ENCODE measurements around the gene SPDYE16.
A peak's percentile ranks its signal among the peaks of the same experiment; 100 is the strongest.
"Not testable (repeated sequence)": the region's sequence is repeated elsewhere in the genome, so short reads cannot be mapped to it uniquely, and the experiment has no call there.

SPDYE16 gene

GRCh38 chr7:76543197-76543596 is at the start of gene SPDYE16:
Gene SPDYE16 (minus strand): TSS chr7:76543297. CDS start chr7:76541459, 1,838 bp downstream.
- H3K27ac ChIP-seq = not testable (repeated sequence)

GRCh38 chr7:76592694-76593093 is 49.6 kb upstream of the SPDYE16 start:
- not testable (repeated sequence) for H3K27ac ChIP-seq

GRCh38 chr7:76591602-76592304 is 48.7 kb upstream of the SPDYE16 start:
- H3K27ac ChIP-seq = not testable (repeated sequence)

GRCh38 chr7:76591033-76591432 is 47.9 kb upstream of the SPDYE16 start:
- H3K27ac ChIP-seq = not testable (repeated sequence)

GRCh38 chr7:76588586-76588985 is 45.5 kb upstream of the SPDYE16 start:
- H3K27ac ChIP-seq = not testable (repeated sequence)

- H3K27ac ChIP-seq = not testable (repeated sequence)
These were observed 43.7 kb upstream of the SPDYE16 start for GRCh38 chr7:76586585-76587315.

GRCh38 chr7:76583636-76584281 is 40.7 kb upstream of the SPDYE16 start:
- H3K27ac ChIP-seq = not testable (repeated sequence)

- not testable (repeated sequence) for H3K27ac ChIP-seq
These were observed 39.9 kb upstream of the SPDYE16 start for GRCh38 chr7:76582848-76583631.

- H3K27ac ChIP-seq = not testable (repeated sequence)
These were observed 33.0 kb upstream of the SPDYE16 start for GRCh38 chr7:76575919-76576655.

- H3K27ac ChIP-seq = not testable (repeated sequence)
These were observed 32.3 kb upstream of the SPDYE16 start for GRCh38 chr7:76575431-76575830.

GRCh38 chr7:76572296-76572695 is 29.2 kb upstream of the SPDYE16 start:
- not testable (repeated sequence) for H3K27ac ChIP-seq

GRCh38 chr7:76570324-76570775 is 27.3 kb upstream of the SPDYE16 start:
- H3K27ac ChIP-seq = peak overlapping the region; percentile 41; the same call in 1 of the 2 replicates

GRCh38 chr7:76568742-76569141 is 25.6 kb upstream of the SPDYE16 start:
- not testable (repeated sequence) for H3K27ac ChIP-seq

GRCh38 chr7:76567753-76568152 is 24.7 kb upstream of the SPDYE16 start:
- not testable (repeated sequence) for H3K27ac ChIP-seq

GRCh38 chr7:76567311-76567710 is 24.2 kb upstream of the SPDYE16 start:
- H3K27ac ChIP-seq = not testable (repeated sequence)

GRCh38 chr7:76565001-76565400 is 21.9 kb upstream of the SPDYE16 start:
- not testable (repeated sequence) for H3K27ac ChIP-seq

GRCh38 chr7:76561342-76561741 is 18.2 kb upstream of the SPDYE16 start:
- H3K27ac ChIP-seq = not testable (repeated sequence)

GRCh38 chr7:76560157-76560556 is 17.1 kb upstream of the SPDYE16 start:
- H3K27ac ChIP-seq = not testable (repeated sequence)

GRCh38 chr7:76559685-76560084 is 16.6 kb upstream of the SPDYE16 start:
- H3K27ac ChIP-seq = not testable (repeated sequence)

GRCh38 chr7:76551992-76552391 is 8.9 kb upstream of the SPDYE16 start:
- H3K27ac ChIP-seq = not testable (repeated sequence)

GRCh38 chr7:76549855-76550248 is 6.8 kb upstream of the SPDYE16 start:
- peak overlapping the region; percentile 85 for H3K27ac ChIP-seq

Data from VCaP (cell line).